Measurements from ENCODE around the gene TWIST1. TPM values are rescaled to one million over a fixed set of nuclear protein-coding genes. Genes with fewer than 3 reads are reported as not detected.

TWIST1 gene
- polyA plus RNA-seq, 3 donors = 7.8 to 9.3 (median 7.9) TPM

GRCh38 chr7:19101909-19102308 lies 15.5 kb downstream of the TWIST1 start:
- no peak for DNase-seq (ENCODE audit: extremely low read depth in 1 of 11, low read depth in 9 of 11, low spot score in 4 of 11)

- DNase-seq (ENCODE audit: extremely low read depth in 1 of 11, low read depth in 9 of 11, low spot score in 4 of 11) = no peak
Observed at GRCh38 chr7:19101472-19101871, 16.0 kb downstream of the TWIST1 start.

- no peak for DNase-seq (ENCODE audit: extremely low read depth in 1 of 11, low read depth in 9 of 11, low spot score in 4 of 11)
Observed at GRCh38 chr7:19099924-19100323, 17.5 kb downstream of the TWIST1 start.

- DNase-seq (ENCODE audit: extremely low read depth in 1 of 11, low read depth in 9 of 11, low spot score in 4 of 11) = no peak
Observed at GRCh38 chr7:19099194-19099593, 18.2 kb downstream of the TWIST1 start.

- no peak for DNase-seq (ENCODE audit: extremely low read depth in 1 of 11, low read depth in 9 of 11, low spot score in 4 of 11)
Observed at GRCh38 chr7:19098510-19098909, 18.9 kb downstream of the TWIST1 start.

- no peak for DNase-seq (ENCODE audit: extremely low read depth in 1 of 11, low read depth in 9 of 11, low spot score in 4 of 11)
Observed at GRCh38 chr7:19097165-19098055, 20.0 kb downstream of the TWIST1 start.

- no peak for DNase-seq (ENCODE audit: extremely low read depth in 1 of 11, low read depth in 9 of 11, low spot score in 4 of 11)
Observed at GRCh38 chr7:19095353-19095860, 22.0 kb downstream of the TWIST1 start.

GRCh38 chr7:19094598-19095352 lies 22.7 kb downstream of the TWIST1 start:
- DNase-seq (ENCODE audit: extremely low read depth in 1 of 11, low read depth in 9 of 11, low spot score in 4 of 11) = no peak

- no peak for DNase-seq (ENCODE audit: extremely low read depth in 1 of 11, low read depth in 9 of 11, low spot score in 4 of 11)
Observed at GRCh38 chr7:19094138-19094537, 23.3 kb downstream of the TWIST1 start.

GRCh38 chr7:19091550-19092200 lies 25.8 kb downstream of the TWIST1 start:
- no peak for DNase-seq (ENCODE audit: extremely low read depth in 1 of 11, low read depth in 9 of 11, low spot score in 4 of 11)

- DNase-seq (ENCODE audit: extremely low read depth in 1 of 11, low read depth in 9 of 11, low spot score in 4 of 11) = no peak
Observed at GRCh38 chr7:19090526-19090925, 26.9 kb downstream of the TWIST1 start.

GRCh38 chr7:19089797-19090196 lies 27.6 kb downstream of the TWIST1 start:
- no peak for DNase-seq (ENCODE audit: extremely low read depth in 1 of 11, low read depth in 9 of 11, low spot score in 4 of 11)

- DNase-seq (ENCODE audit: extremely low read depth in 1 of 11, low read depth in 9 of 11, low spot score in 4 of 11) = no peak
Observed at GRCh38 chr7:19089378-19089777, 28.1 kb downstream of the TWIST1 start.

GRCh38 chr7:19080093-19080492 lies 37.3 kb downstream of the TWIST1 start:
- DNase-seq (ENCODE audit: extremely low read depth in 1 of 11, low read depth in 9 of 11, low spot score in 4 of 11) = no peak

GRCh38 chr7:19079066-19079465 lies 38.4 kb downstream of the TWIST1 start:
- no peak for DNase-seq (ENCODE audit: extremely low read depth in 1 of 11, low read depth in 9 of 11, low spot score in 4 of 11)

GRCh38 chr7:19069842-19070241 lies 47.6 kb downstream of the TWIST1 start:
- DNase-seq (ENCODE audit: extremely low read depth in 1 of 11, low read depth in 9 of 11, low spot score in 4 of 11) = no peak

GRCh38 chr7:19066170-19066569 lies 51.3 kb downstream of the TWIST1 start:
- no peak for DNase-seq (ENCODE audit: extremely low read depth in 1 of 11, low read depth in 9 of 11, low spot score in 4 of 11)

Measured in renal cortex interstitium (tissue), 11 donors.